Measurements from ENCODE around the gene KCNB1.

Gene KCNB1

GRCh38 chr20:49360242-49360968 is 122.1 kb downstream of the KCNB1 start:
- no peak for DNase-seq (ENCODE audit: low read depth in 2 of 2, low spot score in 1 of 2)

- no peak for DNase-seq (ENCODE audit: low read depth in 2 of 2, low spot score in 1 of 2)
Observed at GRCh38 chr20:49356676-49357075, 125.8 kb downstream of the KCNB1 start.

DNA sequence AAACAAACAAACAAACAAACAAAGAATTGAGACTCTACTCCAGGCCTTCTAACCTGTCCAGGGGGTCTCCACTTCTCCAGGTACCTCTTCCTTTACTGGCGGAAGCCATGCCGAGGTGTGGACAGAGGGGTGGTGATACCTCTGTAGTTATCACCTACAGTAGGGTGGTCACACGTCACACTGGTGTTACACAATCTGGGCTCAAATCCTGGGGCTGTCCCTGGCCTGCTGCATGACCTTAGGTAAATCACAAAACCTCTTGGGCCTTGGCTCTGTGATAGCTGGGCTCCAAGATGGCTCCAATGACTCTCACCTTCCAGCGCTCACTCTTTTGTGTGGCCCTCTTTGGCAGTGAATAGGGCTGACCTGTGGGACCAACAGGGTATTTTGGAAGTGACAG is 127.8 kb downstream of the KCNB1 start:
- no peak for DNase-seq (ENCODE audit: low read depth in 2 of 2, low spot score in 1 of 2)

DNA sequence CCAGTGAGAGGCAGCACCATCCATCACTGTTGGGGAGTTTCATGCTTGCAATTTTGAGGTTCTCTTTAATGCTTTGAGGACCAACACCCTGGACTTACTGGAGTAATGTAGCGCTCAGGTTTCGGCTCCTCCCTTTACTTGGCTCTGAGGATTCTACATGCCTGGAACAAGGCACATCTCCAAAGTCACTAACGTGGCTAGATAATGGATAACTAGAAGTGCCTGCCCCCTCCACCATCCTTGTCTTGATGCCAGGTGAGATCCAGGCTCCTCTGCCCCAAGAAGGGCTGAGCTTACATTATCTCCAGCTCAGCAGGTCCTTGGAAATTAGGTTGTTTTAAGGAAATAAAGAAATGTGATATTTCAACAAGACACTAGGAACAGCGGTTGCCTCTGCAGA is 129.1 kb downstream of the KCNB1 start:
- DNase-seq (ENCODE audit: low read depth in 2 of 2, low spot score in 1 of 2), result no peak

DNA sequence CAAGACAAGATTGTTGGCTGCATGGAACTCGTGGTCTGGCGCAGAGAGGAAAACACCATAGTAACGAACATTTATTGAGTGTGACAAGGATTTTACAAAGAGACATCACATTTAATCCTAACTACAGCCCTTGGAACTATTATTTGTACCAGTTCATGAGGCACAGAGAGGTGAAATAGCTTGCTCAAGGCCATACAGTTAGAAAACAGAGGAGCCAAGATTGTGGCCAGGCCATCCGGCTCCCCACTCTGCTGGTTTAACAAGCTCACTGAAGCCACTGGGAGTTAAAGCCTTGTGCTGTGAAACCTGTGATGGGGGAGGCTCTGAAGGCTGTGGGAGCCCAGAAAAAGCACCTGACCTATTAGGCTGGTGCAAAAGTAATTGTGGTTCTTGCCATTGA is 129.7 kb downstream of the KCNB1 start:
- no peak for DNase-seq (ENCODE audit: low read depth in 2 of 2, low spot score in 1 of 2)

GRCh38 chr20:49351775-49352174 is 130.7 kb downstream of the KCNB1 start:
- no peak for DNase-seq (ENCODE audit: low read depth in 2 of 2, low spot score in 1 of 2)

DNA sequence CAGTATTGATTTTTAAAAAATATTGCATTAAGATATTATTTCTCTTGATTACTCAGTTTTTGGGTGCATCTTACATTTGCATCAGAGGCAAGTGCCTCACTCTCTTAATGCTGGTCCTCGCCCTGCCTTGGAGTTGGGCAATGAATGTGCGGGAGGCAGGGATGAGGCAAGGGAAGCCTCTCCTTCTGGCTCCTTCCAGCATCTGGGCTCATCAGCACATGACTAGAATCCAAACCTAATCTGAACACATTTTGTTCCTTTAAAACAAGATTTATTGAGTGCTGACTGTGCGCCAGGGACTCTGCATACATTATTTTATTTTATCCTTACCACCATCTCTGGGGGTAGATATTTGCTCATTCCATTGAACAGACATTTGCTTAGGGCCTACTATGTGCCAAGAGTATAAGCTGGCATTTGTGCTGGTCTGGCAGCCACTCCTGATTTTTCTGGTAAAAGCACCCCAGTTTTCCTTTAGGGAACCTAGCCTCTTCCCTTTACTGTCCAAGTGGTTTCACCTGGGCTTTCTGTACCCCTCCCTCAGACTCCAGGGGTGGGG is 132.7 kb downstream of the KCNB1 start:
- DNase-seq (ENCODE audit: low read depth in 2 of 2, low spot score in 1 of 2), result no peak

- DNase-seq (ENCODE audit: low read depth in 2 of 2, low spot score in 1 of 2), result no peak
Observed at GRCh38 chr20:49349078-49349477, 133.4 kb downstream of the KCNB1 start.

- no peak for DNase-seq (ENCODE audit: low read depth in 2 of 2, low spot score in 1 of 2)
Observed at GRCh38 chr20:49348563-49348962, 133.9 kb downstream of the KCNB1 start.

DNA sequence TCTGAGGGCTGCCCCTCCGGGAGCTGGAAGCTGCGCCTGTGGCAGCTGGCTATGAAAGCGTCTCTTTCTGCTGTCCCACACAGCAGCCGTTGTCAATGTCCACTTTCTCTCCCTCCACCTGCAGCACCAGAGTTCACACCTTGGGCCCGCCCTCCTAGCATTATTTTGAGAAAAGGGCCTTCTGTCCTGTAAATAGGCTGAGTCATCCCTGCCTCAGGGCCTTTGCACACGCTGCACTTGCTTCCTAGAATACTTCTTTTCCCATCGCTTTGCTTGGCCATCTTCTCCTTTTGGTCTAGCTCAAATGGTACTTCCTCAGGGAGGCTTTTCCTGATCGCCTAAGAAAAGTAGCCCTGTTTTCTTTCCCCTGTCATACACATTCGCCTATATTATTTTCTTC is 135.3 kb downstream of the KCNB1 start:
- no peak for DNase-seq (ENCODE audit: low read depth in 2 of 2, low spot score in 1 of 2)

GRCh38 chr20:49346682-49347081 is 135.8 kb downstream of the KCNB1 start:
- no peak for DNase-seq (ENCODE audit: low read depth in 2 of 2, low spot score in 1 of 2)

GRCh38 chr20:49345524-49345923 is 136.9 kb downstream of the KCNB1 start:
- DNase-seq (ENCODE audit: low read depth in 2 of 2, low spot score in 1 of 2), result no peak

DNA sequence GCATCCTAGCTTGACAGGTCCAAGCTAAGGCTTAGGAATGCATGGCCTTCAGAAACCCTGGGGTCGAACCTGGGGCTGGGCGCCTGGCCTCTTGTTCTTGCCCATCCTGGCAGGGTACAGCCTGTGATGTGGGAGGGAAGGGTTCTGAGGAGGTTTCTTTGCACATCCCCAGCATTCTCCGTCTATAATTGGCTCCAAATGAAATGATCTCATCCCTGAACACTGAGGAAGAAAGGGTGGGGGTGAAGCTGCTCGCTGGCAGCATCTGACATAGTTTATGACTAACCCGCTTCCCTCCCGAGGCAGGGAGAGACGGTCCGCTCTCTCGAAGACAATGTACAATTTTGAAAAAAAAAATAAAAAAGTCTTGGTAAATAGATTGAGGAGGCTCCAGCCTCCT is 137.5 kb downstream of the KCNB1 start:
- DNase-seq (ENCODE audit: low read depth in 2 of 2, low spot score in 1 of 2), result no peak

DNA sequence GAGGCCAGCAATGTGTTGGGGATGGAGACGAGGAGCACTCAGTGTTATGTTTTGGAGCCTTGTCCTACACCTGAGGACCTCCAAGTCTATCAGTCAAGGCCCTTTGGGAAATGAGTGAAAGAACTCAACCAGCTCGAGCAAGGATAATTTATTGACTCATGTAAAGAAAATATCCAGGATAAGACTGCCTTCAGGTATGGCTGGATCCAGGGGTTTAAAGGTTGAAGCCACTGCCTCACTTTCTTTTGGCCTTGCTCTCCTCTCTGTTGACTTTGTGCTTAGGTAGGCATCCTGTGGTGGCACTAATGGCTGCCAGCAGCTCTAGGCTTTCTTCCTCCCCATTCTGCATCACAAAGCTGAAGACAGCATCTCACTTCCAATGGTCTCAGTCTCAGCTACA is 138.3 kb downstream of the KCNB1 start:
- no peak for DNase-seq (ENCODE audit: low read depth in 2 of 2, low spot score in 1 of 2)

DNA sequence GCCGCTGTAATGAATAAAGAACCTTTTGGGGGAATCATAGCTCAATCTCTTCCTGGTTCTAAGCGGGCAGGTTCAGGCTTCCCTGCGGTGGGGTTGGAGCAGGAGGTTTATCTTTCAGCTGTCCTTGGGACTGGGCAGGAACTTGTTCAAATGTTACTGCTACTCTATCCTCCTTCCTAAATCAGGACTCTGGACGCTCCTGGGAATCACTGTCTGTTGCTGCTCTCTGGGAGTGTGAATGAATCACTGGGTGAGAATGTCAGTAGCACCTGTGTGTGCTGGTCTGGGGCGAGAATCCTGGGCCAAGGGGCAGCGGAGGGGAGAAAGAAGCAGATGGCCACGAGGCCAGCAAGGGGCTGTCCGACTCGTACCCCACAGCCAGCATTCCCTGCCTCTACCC is 139.2 kb downstream of the KCNB1 start:
- DNase-seq (ENCODE audit: low read depth in 2 of 2, low spot score in 1 of 2), result no peak

DNA sequence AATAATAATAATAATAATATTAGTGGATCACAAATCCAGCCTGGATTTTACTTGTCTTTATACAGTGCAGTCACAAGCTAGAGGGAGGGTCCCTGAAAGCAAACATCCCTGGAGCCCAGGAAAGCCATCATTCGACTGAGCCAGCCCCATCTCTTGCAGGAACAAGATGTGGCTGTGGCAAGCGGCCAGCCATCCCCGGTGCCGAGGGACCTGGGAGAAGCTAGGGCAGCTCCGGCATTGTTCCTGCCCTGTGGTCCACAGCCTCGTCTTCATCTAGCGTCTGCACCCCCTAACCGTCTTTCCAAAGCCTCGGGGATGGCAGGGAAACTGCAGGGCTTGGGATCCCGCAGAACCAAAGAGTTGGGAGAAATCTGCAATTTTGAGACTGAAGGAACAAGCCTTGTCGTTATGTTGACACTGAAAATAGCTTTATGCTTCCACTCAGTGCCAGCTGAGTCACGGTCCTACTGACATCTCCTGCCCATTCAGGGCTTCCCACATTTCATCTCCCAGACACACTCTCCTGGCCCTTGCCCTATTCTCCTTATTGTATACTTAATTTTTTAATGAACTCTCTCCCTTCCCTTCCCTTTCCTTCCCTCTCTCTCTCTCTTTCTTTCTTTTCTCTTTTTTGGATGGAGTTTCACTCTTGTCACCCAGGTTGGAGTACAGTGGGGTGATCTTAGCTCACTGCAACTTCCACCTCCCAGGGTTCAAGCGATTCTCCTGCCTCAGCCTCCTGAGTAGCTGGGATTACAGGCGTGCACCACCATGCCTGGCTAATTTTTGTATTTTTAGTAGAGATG is 142.1 kb downstream of the KCNB1 start:
- no peak for DNase-seq (ENCODE audit: low read depth in 2 of 2, low spot score in 1 of 2)

DNA sequence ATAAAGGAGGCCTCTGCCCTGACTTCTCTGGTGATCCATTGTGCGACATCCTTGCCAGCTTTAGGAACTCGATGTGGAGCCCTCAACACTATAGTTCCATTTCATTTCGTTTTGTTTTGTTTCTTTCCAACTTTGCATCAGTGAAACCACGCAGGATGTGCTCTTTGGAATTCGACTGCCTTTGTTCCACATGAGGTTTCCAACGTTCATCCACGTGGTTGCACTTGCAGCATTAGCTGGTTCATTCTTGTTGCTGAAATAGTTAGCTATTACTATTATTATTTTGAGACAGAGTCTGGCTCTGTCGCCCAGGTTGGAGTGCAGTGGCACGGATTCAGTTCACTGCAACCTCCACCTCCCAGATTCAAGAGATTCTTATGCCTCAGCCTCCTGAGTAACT is 143.3 kb downstream of the KCNB1 start:
- DNase-seq (ENCODE audit: low read depth in 2 of 2, low spot score in 1 of 2), result no peak

DNA sequence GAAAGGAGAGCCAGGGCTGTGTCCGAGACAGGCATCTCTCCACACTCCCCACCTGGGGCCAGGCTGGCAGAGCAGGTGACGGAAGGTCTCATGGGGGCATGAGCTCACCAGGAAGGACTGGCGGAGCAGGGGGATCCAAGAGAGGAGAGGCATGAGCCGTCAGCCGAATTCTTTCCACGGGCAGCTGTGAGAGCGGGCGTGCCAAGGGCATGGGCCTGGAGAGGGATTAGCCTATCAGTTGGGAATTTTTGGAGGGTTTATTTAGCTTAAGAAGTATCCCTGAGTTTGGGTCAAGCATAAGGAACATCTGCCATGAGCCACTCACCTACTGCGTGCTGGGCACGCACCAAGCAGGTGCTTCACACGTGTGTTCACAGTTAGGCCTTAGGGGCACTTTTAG is 144.4 kb downstream of the KCNB1 start:
- no peak for DNase-seq (ENCODE audit: low read depth in 2 of 2, low spot score in 1 of 2)

GRCh38 chr20:49337357-49337756 is 145.1 kb downstream of the KCNB1 start:
- no peak for DNase-seq (ENCODE audit: low read depth in 2 of 2, low spot score in 1 of 2)

DNA sequence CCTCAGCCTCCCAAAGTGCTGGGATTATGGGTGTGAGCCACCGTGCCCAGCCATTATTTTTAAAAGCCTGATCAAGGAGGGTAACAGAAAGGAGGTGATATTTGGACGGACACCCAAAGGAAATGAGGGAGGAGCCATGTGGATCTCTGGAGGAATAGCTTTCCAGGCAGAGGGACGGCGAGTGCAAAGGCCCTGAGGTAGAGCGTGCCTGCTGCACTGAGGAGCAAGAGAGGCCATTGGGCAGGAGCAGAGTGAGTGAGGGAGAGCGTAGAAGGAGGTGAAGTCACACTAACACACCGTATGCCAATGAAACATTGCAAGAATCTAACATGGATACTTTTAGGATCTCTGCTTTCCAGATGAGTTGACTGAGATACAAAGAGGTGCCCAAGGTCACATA is 145.7 kb downstream of the KCNB1 start:
- no peak for DNase-seq (ENCODE audit: low read depth in 2 of 2, low spot score in 1 of 2)

DNA sequence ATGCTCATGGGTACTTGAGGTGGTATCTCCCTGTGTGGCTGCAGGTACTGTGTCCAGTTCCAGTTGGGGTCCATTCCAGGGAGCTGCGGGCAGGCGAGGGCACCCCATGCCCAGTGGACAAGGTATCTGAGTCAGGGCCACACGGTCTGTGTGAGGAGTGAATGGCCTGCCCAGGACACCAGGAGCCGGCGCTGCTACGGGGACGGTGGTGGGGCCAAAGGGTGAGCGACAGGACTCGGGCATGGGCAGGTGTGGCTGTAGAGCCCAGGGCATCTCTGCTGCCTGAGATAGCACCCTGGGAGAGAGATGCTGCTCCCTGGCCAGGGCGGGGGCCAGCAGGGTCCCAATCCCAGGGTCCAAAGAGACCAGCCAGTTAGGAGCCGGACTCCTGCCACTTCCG is 147.0 kb downstream of the KCNB1 start:
- DNase-seq (ENCODE audit: low read depth in 2 of 2, low spot score in 1 of 2), result no peak
